ENCODE measurements around the gene RPN1.

DNA sequence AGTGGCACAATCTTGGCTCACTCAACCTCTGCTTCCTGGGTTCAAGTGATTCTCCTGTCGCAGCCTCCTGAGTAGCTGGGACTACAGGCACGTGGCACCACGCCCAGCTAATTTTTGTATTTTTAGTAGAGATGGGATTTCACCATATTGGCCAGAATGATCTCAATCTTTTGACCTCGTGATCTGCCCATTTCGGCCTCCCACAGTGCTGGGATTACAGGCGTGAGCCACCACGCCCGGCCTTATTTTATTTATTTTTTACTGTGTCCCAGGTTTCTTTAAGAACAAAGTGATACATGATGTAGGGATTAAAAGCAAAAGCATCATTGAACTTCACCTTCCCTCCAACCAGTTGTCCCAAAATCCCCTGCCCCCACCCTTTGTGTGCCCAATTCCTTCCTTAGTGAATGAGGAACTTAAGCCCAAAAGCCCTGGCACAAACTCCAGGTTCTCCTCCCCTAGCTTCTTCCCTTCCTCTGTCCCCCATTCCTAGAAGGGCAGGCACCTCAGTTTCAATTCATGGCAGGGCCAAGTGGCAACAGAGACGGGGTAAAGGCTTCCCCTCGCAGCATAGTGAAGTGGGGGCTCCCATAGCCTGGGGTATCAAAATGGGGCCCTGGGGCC lies 23.7 kb upstream of the RPN1 start:
- TF ChIP-seq, protein P1, sequence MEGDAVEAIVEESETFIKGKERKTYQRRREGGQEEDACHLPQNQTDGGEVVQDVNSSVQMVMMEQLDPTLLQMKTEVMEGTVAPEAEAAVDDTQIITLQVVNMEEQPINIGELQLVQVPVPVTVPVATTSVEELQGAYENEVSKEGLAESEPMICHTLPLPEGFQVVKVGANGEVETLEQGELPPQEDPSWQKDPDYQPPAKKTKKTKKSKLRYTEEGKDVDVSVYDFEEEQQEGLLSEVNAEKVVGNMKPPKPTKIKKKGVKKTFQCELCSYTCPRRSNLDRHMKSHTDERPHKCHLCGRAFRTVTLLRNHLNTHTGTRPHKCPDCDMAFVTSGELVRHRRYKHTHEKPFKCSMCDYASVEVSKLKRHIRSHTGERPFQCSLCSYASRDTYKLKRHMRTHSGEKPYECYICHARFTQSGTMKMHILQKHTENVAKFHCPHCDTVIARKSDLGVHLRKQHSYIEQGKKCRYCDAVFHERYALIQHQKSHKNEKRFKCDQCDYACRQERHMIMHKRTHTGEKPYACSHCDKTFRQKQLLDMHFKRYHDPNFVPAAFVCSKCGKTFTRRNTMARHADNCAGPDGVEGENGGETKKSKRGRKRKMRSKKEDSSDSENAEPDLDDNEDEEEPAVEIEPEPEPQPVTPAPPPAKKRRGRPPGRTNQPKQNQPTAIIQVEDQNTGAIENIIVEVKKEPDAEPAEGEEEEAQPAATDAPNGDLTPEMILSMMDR (conservative IDR thresholded peaks at IDR 0.05), result no peak
- TF ChIP-seq EZH2 (IDR thresholded peaks at IDR 0.05; ENCODE audit: low read depth), result no peak
